ENCODE data around the gene TIE1. TPM values are rescaled to one million over a fixed set of nuclear protein-coding genes. Genes with fewer than 3 reads are reported as not detected.

The TIE1 gene
- total and polyA plus RNA-seq, 9 of the 15 experiments (the other 6 are each of a cell fraction or from before 2014, with no cell fraction given) = 0.07 to 0.49 (median 0.14) TPM; not detected in 4

DNA sequence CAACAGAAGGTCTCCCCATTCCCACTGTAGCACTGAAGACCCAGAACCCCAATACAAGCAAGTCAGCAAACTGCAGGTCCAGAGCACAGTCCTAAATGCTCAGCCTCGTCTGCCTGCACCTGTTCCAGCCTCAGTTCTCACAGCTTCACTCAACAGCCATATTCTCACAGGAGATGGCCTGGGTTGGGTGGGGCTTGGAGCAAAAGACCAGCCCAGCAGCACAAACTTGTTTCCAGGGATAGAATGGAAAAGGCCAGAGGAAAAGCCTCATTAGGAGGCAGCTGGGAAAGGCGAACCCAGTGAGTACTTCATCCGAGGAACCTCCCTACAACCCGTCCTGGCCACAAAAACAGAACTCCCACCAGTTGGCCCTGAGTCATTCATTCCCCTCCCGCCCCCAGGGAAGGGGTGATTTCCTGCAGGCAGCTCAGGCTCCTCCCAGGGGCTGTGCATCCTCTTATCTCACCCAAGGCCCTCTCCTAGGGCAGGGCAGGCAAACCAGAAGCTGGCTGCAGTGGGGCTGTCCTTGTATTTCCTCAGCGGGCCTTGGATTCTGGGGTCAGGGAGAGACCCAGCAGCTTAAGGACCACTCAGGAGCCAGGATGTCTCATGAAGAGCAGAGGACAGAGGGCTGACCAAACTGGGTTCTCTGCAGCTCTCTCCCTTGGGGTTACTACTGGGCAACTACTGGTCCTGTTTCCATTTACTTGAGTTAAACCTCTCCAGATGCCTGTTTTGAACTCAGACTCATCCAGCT, 29.4 kb downstream of the TIE1 start (continued):
- no peak for TF ChIP-seq ZBTB2 (IDR thresholded peaks at IDR 0.05)
- no peak for TF ChIP-seq DNMT1 (IDR thresholded peaks at IDR 0.05)
- no peak for TF ChIP-seq PML (IDR thresholded peaks at IDR 0.05; ENCODE audit: low read length)
- no peak for TF ChIP-seq TFAM (CRISPR knock-in tag; conservative IDR thresholded peaks at IDR 0.05)
- no peak for TF ChIP-seq KDM2B (CRISPR knock-in tag; IDR thresholded peaks at IDR 0.05)
- TF ChIP-seq JUNB (CRISPR knock-in tag; conservative IDR thresholded peaks at IDR 0.05) = no peak
- no peak for TF ChIP-seq ZNF518B (CRISPR knock-in tag; IDR thresholded peaks at IDR 0.05)
- TF ChIP-seq ZNF445 (CRISPR knock-in tag; IDR thresholded peaks at IDR 0.05; ENCODE audit: low read depth) = no peak
- no peak for TF ChIP-seq MTA1 (IDR thresholded peaks at IDR 0.05; ENCODE audit: borderline replicate concordance)
- no peak for TF ChIP-seq ARHGAP35 (IDR thresholded peaks at IDR 0.05; ENCODE audit: partially characterized antibody)
- TF ChIP-seq TEAD4 (IDR thresholded peaks at IDR 0.05; ENCODE audit: low read length) = peak; percentile 48
- TF ChIP-seq TEAD4 (CRISPR knock-in tag; IDR thresholded peaks at IDR 0.05; ENCODE audit: borderline replicate concordance) = no peak
- no peak for TF ChIP-seq DEAF1 (CRISPR knock-in tag; IDR thresholded peaks at IDR 0.05)
- TF ChIP-seq HOXB6 (CRISPR knock-in tag; IDR thresholded peaks at IDR 0.05; ENCODE audit: borderline replicate concordance) = no peak
- peak; percentile 81 for TF ChIP-seq TBP (optimal IDR thresholded peaks at IDR 0.05; ENCODE audit: low read depth, low read length)
- no peak for TF ChIP-seq NUFIP1 (IDR thresholded peaks at IDR 0.05; ENCODE audit: partially characterized antibody)
- no peak for TF ChIP-seq NR4A1 (CRISPR knock-in tag; IDR thresholded peaks at IDR 0.05)
- no peak for TF ChIP-seq NR4A1 (tag; IDR thresholded peaks at IDR 0.05)
- TF ChIP-seq TSC22D4 (tag; IDR thresholded peaks at IDR 0.05) = no peak
- TF ChIP-seq MEIS2 (IDR thresholded peaks at IDR 0.05; ENCODE audit: partially characterized antibody) = peak; percentile 13
- no peak for TF ChIP-seq RBM15 (IDR thresholded peaks at IDR 0.05; ENCODE audit: insufficient read depth, low read length)
- no peak for TF ChIP-seq HNRNPH1 (optimal IDR thresholded peaks at IDR 0.05; ENCODE audit: low read depth, low read length)
- no peak for TF ChIP-seq SRSF7 (optimal IDR thresholded peaks at IDR 0.05; ENCODE audit: low read depth, low read length)
- TF ChIP-seq OTX1 (CRISPR knock-in tag; IDR thresholded peaks at IDR 0.05) = peak; percentile 45; the same call in 1 of the 2 replicates
